Measurements from ENCODE around the gene HACD3.
A peak's percentile ranks its signal among the peaks of the same experiment; 100 is the strongest.
"Not testable (repeated sequence)": the region's sequence is repeated elsewhere in the genome, so short reads cannot be mapped to it uniquely, and the experiment has no call there.

Gene HACD3

GRCh38 chr15:65530318-65531111 lies at the start of gene HACD3:
Gene HACD3 (plus strand): TSS chr15:65530463. CDS start chr15:65530632, 169 bp downstream.
- peak; percentile 83 for DNase-seq

GRCh38 chr15:65484876-65485275 lies 45.4 kb upstream of the HACD3 start:
- no peak for DNase-seq

- DNase-seq = no peak
Measured at GRCh38 chr15:65494076-65494475, 36.2 kb upstream of the HACD3 start.

- DNase-seq = no peak
Measured at GRCh38 chr15:65509321-65509720, 20.9 kb upstream of the HACD3 start.

GRCh38 chr15:65512189-65512588 lies 18.1 kb upstream of the HACD3 start:
- no peak for DNase-seq

GRCh38 chr15:65512807-65513416 lies 17.4 kb upstream of the HACD3 start:
- peak; percentile 61 for DNase-seq

- DNase-seq = peak; percentile 94
Measured at GRCh38 chr15:65516997-65517865, 13.0 kb upstream of the HACD3 start, which contains the start of gene DPP8. Gene DPP8 (minus strand): TSS chr15:65517689. CDS start chr15:65512553, 5,136 bp downstream.

- no peak for DNase-seq
Measured at GRCh38 chr15:65517866-65518207, 12.4 kb upstream of the HACD3 start.

- no peak for DNase-seq
Measured at GRCh38 chr15:65518633-65519285, 11.5 kb upstream of the HACD3 start.

GRCh38 chr15:65521350-65521749 lies 8.9 kb upstream of the HACD3 start:
- DNase-seq = no peak

- no peak for DNase-seq
Measured at GRCh38 chr15:65524226-65524625, 6.0 kb upstream of the HACD3 start.

- no peak for DNase-seq
Measured at GRCh38 chr15:65525622-65526021, 4.6 kb upstream of the HACD3 start.

GRCh38 chr15:65528461-65529060 lies 1.7 kb upstream of the HACD3 start:
- no peak for DNase-seq

- no peak for DNase-seq
Measured at GRCh38 chr15:65529762-65530317, 423 bp upstream of the HACD3 start.

- DNase-seq = no peak
Measured at GRCh38 chr15:65532738-65533051, 2.4 kb downstream of the HACD3 start.

- DNase-seq = no peak
Measured at GRCh38 chr15:65533057-65533756, 2.9 kb downstream of the HACD3 start.

- no peak for DNase-seq
Measured at GRCh38 chr15:65535192-65535591, 4.9 kb downstream of the HACD3 start.

GRCh38 chr15:65540314-65540713 lies 10.1 kb downstream of the HACD3 start:
- DNase-seq = no peak

GRCh38 chr15:65541231-65541820 lies 11.1 kb downstream of the HACD3 start:
- no peak for DNase-seq

GRCh38 chr15:65547841-65548240 lies 17.6 kb downstream of the HACD3 start:
- DNase-seq = no peak

GRCh38 chr15:65549288-65549687 lies 19.0 kb downstream of the HACD3 start:
- not testable (repeated sequence) for DNase-seq

Measured in CD4-positive, alpha-beta T cell treated with Interleukin-4 for 4 hours (primary cell).